GM12878 (cell line): ENCODE measurements around the gene ANKRD13D.

Source experiments
- EP300 ChIP-seq, 2 experiments: fragments of 150-350 bp in 1 of 2; IDR thresholded peaks; 2 replicates each; pipeline ENCODE4 v1.6.1; 2011 to 2012; ENCODE audit warnings: low read depth in 2 of 2, low read length in 2 of 2, borderline replicate concordance in 1 of 2, improper control_type of control experiment in 1 of 2, inconsistent platforms in 1 of 2; ENCODE audit not compliant: control insufficient read depth in 1 of 2
- GABPA ChIP-seq: IDR thresholded peaks from 2 replicates; pipeline ENCODE4 v1.6.1; 2014; ENCODE audit warnings: antibody characterized with exemption, low read depth, mild to moderate bottlenecking, inconsistent platforms
- NFIC ChIP-seq: IDR thresholded peaks from 2 replicates; pipeline ENCODE4 v1.6.1; 2012; ENCODE audit warnings: low read depth, mild to moderate bottlenecking, inconsistent platforms, low read length, moderate library complexity
- POLR2A ChIP-seq: IDR thresholded peaks from 2 replicates; pipeline ENCODE4 v1.6.1; 2011; ENCODE audit warnings: low read depth, mild to moderate bottlenecking, low read length
- POLR2AphosphoS5 ChIP-seq: IDR thresholded peaks from 2 replicates; pipeline ENCODE4 v1.6.1; 2011; ENCODE audit warnings: mild to moderate bottlenecking, low read length, inconsistent platforms
- RAD21 ChIP-seq: IDR thresholded peaks from 2 replicates; pipeline ENCODE4 v1.6.1; 2011; ENCODE audit warnings: mild to moderate bottlenecking, low read depth, low read length, moderate library complexity; ENCODE audit not compliant: insufficient read depth
- RCOR1 ChIP-seq: conservative IDR thresholded peaks from 2 replicates; pipeline ENCODE4 v1.6.1; 2012; ENCODE audit warnings: low read depth, low read length, improper control_type of control experiment
- ZNF207 ChIP-seq: fragments of 450-650 bp; IDR thresholded peaks from 2 replicates; pipeline ENCODE4 v1.6.1; 2014; ENCODE audit warnings: antibody characterized with exemption, mild to moderate bottlenecking, borderline replicate concordance
- TF ChIP-seq, protein P1 (sequence below): fragments of 450-650 bp; IDR thresholded peaks from 2 replicates; pipeline ENCODE4 v1.6.1; 2014; ENCODE audit warnings: mild to moderate bottlenecking
- TF ChIP-seq, protein P2 (sequence below), 3 experiments: IDR thresholded peaks in 2 of 3; conservative IDR thresholded peaks in 1 of 3; 2 replicates each; pipeline ENCODE4 v1.5.1; 2011; ENCODE audit warnings: low read depth in 3 of 3, low read length in 3 of 3, mild to moderate bottlenecking in 3 of 3, control low read depth in 2 of 3, moderate library complexity in 2 of 3, inconsistent platforms in 1 of 3, mixed read lengths in 1 of 3; ENCODE audit not compliant: control insufficient read depth in 2 of 3, insufficient read depth in 1 of 3; ENCODE audit errors: extremely low read depth in 1 of 3
- TF ChIP-seq, protein P3 (sequence below): fragments of 450-650 bp; formaldehyde crosslinking; IDR thresholded peaks from 2 replicates; pipeline ENCODE4 v1.4.0; 2020; ENCODE audit warnings: mild to moderate bottlenecking, moderate library complexity

DNA sequence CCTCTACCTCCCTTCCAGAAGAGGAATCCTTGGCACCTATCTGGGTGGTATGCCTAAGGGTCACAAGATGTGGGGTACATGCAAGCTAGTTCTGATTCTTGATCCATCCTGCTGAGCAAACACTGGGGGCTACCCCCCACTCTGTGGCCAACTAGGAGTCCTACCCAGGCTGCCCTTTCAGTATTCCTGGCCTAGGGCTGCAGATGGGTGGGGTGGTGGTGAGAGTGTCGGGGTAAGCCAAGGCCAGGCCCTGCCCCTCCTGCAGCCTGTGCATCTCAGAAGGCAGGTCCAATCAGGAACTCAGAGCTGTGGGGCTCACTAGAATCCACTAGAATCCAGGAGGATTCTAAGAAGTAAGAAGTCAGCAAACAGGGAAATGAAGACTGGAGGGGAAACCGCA lies 25.1 kb downstream of the ANKRD13D start:
- TF ChIP-seq, protein P1, sequence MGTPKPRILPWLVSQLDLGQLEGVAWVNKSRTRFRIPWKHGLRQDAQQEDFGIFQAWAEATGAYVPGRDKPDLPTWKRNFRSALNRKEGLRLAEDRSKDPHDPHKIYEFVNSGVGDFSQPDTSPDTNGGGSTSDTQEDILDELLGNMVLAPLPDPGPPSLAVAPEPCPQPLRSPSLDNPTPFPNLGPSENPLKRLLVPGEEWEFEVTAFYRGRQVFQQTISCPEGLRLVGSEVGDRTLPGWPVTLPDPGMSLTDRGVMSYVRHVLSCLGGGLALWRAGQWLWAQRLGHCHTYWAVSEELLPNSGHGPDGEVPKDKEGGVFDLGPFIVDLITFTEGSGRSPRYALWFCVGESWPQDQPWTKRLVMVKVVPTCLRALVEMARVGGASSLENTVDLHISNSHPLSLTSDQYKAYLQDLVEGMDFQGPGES: no peak
- TF ChIP-seq, protein P2, sequence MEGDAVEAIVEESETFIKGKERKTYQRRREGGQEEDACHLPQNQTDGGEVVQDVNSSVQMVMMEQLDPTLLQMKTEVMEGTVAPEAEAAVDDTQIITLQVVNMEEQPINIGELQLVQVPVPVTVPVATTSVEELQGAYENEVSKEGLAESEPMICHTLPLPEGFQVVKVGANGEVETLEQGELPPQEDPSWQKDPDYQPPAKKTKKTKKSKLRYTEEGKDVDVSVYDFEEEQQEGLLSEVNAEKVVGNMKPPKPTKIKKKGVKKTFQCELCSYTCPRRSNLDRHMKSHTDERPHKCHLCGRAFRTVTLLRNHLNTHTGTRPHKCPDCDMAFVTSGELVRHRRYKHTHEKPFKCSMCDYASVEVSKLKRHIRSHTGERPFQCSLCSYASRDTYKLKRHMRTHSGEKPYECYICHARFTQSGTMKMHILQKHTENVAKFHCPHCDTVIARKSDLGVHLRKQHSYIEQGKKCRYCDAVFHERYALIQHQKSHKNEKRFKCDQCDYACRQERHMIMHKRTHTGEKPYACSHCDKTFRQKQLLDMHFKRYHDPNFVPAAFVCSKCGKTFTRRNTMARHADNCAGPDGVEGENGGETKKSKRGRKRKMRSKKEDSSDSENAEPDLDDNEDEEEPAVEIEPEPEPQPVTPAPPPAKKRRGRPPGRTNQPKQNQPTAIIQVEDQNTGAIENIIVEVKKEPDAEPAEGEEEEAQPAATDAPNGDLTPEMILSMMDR (IDR thresholded peaks at IDR 0.05 in 2 of 3, conservative IDR thresholded peaks at IDR 0.05 in 1 of 3; ENCODE audit: control insufficient read depth in 2 of 3, extremely low read depth in 1 of 3, insufficient read depth in 1 of 3, low read depth in 3 of 3, low read length in 3 of 3): no peak
- TF ChIP-seq GABPA: no peak
- TF ChIP-seq RCOR1: no peak
- TF ChIP-seq RAD21: no peak
- TF ChIP-seq POLR2AphosphoS5: no peak
- TF ChIP-seq EP300 (IDR thresholded peaks at IDR 0.05; ENCODE audit: borderline replicate concordance in 1 of 2, control insufficient read depth in 1 of 2, low read depth in 2 of 2, low read length in 2 of 2): no peak
- TF ChIP-seq ZNF207: no peak
- TF ChIP-seq NFIC: no peak
- TF ChIP-seq, protein P3, sequence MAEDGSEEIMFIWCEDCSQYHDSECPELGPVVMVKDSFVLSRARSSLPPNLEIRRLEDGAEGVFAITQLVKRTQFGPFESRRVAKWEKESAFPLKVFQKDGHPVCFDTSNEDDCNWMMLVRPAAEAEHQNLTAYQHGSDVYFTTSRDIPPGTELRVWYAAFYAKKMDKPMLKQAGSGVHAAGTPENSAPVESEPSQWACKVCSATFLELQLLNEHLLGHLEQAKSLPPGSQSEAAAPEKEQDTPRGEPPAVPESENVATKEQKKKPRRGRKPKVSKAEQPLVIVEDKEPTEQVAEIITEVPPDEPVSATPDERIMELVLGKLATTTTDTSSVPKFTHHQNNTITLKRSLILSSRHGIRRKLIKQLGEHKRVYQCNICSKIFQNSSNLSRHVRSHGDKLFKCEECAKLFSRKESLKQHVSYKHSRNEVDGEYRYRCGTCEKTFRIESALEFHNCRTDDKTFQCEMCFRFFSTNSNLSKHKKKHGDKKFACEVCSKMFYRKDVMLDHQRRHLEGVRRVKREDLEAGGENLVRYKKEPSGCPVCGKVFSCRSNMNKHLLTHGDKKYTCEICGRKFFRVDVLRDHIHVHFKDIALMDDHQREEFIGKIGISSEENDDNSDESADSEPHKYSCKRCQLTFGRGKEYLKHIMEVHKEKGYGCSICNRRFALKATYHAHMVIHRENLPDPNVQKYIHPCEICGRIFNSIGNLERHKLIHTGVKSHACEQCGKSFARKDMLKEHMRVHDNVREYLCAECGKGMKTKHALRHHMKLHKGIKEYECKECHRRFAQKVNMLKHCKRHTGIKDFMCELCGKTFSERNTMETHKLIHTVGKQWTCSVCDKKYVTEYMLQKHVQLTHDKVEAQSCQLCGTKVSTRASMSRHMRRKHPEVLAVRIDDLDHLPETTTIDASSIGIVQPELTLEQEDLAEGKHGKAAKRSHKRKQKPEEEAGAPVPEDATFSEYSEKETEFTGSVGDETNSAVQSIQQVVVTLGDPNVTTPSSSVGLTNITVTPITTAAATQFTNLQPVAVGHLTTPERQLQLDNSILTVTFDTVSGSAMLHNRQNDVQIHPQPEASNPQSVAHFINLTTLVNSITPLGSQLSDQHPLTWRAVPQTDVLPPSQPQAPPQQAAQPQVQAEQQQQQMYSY (CRISPR knock-in tag): no peak
- TF ChIP-seq POLR2A: no peak
